ENCODE measurements around the gene RBFOX2.
"Not testable (repeated sequence)": the region's sequence is repeated elsewhere in the genome, so short reads cannot be mapped to it uniquely, and the experiment has no call there.

Gene RBFOX2

DNA sequence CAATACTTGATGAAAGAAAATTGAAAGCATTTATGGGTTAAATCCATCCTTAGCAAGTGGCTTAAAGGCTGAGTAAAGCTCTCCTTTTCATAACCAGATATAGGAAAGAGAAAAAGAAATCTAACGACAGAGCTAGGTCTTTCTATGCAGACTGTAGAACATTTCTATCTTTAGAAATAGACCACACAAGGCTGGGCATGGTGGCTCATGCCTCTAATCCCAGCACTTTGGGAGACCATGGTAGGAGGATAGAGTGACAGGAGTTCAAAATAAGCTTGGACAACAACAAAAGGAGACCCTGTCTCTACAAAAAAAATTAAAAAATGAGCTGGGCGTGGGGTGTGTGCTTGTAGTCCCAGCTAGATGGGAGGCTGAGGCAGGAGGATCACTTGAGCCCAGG lies 220.2 kb downstream of the RBFOX2 start:
- no peak for DNase-seq

DNA sequence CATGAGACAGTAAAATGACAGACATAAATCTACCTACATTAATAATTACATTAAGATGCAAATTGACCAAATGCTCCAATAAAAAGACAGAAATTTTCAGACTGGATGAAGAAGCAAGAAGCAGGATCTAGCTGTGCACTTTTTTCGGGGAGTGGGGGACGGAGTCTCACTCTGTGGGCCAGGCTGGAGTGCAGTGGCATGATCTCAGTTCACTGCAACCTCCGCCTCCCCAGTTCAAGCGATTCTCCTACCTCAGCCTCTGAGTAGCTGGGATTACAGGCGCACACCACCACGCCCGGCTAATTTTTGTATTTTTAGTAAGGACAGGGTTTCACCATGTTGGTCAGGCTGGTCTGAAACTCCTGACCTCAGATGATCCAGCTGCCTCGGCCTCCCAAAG lies 222.0 kb downstream of the RBFOX2 start:
- DNase-seq: not testable (repeated sequence)

DNA sequence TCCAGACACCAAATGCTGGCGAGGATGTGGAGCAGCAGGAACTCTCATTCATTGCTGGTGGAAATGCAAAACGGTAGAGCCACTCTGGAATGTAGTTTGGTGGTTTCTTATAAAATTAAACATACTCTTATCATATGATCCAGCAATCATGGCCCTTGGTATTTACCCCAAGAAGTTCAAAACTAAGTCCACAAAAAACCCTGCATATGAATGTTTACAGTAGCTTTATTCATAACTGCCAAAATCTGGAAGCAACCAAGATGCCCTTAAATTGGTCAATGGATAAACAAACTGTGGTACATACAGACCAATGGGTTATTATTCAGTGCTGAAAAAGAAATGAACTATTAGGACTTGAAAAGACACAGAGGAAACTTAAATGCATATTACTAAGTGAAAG lies 223.2 kb downstream of the RBFOX2 start:
- no peak for DNase-seq

DNA sequence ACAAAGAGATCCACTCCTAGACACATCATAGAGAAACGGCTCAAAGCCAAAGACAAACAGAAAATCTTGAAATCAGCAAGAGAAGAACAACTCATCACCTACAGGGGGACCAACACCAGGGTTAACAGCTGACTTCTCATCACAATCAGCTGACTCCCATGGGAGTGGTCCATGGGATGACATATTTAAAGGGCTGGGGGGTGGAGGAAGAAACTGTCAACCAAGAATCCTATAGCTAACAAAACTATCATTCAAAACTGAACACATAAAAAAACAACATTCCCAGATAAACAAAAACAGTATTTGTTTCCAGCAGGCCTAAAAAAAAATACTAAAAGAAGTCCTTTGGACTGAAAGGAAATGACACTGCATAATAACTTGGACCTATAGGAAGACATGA lies 224.2 kb downstream of the RBFOX2 start:
- no peak for DNase-seq

DNA sequence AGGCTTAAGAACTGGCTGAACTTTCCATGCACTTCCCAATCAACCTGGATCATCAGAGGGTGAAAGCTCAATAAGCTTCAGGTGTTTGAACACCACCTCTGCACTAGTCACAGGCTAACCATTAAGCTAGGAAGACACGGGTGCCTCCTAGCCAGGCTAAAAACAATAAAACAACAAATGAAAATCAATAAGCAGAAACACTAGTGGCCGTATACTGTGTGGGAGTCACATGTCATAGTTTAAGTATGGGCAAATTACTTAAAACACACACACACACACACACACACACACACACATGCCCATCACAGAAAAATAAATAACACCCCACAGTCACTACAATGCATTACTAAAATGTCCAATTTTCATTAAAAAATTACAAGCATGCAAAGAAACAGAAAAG lies 225.7 kb downstream of the RBFOX2 start:
- no peak for DNase-seq

DNA sequence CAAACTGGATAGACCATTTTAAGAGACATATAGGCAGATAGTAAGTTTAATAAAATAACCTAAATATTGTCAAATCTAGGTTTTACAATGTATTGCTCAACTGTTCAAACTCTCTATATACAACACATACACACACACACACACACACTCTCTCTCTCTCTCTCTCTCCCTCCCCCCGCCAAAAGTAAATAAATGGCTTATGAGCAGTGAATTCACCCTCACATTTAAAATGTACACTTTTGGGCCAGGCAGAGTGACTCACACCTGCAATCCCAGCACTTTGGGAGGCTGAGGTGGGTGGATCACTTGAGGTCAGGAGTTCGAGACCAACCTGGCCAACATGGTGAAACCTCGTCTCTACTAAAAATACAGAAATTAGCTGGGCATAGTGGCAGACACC lies 227.3 kb downstream of the RBFOX2 start:
- DNase-seq: not testable (repeated sequence)

DNA sequence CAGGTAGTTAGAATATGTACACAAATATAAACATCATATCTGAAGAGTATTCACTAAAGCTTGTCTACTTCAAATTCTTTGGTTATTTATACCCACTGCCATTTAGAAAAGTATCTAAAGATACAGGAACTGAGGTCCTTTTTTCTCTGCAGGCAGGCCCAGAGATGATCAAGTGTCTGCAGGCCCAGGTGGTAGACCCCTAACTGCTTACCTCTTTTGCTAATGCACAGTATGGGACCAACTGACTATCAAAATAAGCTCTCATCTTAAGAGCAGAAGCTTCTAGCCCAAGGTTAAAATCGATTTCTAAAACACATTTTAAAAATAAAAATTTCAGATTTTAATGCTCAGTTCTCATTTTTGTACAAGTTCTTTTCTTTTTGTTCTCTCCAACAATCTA lies 229.5 kb downstream of the RBFOX2 start:
- DNase-seq: no peak

DNA sequence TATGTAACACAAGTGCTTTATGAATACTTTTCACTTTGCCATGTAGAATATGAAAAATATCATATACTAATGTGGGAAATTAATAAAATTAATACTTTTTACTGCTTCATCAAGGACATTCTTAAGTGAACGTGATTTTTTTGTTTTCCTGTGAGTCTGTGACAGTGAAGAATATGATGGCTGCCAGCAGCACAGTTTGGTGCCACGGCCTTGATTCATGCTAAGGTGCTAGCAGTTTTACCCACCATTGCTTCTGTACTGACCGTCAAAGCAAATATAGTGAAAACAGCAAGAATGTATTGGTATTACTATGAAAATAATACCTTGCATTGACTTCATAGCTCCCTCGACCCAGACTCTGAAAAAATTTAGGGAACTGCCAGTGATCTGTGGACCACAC lies 231.2 kb downstream of the RBFOX2 start:
- DNase-seq: no peak

DNA sequence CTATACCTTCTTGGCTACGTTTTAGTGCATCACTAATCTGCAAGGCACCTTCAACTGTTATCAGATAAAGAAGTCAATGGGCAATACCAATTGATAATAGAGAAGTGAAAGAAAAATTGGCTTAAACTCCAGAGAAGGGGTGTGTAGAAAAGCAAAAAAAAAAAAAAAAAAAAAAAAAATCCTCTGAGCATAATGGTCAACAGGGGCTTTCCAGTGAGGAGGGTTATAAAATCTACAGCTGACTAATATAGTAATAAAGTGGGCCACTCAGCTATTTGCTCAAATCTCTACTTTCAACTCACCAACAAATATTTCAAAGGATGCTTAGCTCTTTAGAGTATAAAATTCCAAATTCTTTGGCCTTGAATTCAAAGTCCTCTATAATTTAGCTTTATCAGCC lies 233.1 kb downstream of the RBFOX2 start:
- DNase-seq: no peak

DNA sequence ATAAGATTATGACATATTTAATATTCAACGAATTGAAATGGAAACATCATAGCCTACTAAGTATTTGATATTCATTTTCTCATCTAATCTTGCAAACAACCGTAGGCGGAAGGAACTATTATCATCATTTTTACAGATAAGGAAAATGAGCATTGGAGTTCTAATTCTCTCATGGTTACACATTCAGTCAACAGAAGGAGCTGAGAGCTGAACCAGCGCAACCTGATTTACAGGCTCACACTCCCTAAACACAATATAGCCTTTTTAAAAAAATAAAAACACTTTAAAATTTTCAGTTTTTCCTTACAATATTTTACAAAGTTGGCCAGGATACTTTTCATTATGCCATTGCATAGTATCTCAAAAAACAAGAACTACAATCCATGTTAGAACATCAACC lies 236.1 kb downstream of the RBFOX2 start:
- DNase-seq: no peak

DNA sequence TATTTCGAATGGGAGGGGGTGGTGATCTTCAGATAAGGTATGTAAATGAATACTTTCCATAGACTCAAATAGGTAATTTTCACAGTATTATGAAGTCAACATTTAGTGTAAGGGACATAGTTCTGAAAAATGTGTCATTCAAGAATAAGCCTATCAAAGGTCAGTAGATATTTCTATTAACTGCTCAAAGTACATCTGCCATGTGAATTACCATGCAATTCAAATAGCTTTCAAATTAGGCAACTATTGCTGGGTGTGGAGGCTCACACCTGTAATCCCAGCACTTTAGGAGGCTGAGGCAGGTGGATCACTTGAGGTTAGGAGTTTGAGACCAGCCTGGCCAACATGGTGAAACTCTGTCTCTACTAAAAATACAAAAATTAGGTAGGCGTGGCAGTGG lies 236.8 kb downstream of the RBFOX2 start:
- not testable (repeated sequence) for DNase-seq

DNA sequence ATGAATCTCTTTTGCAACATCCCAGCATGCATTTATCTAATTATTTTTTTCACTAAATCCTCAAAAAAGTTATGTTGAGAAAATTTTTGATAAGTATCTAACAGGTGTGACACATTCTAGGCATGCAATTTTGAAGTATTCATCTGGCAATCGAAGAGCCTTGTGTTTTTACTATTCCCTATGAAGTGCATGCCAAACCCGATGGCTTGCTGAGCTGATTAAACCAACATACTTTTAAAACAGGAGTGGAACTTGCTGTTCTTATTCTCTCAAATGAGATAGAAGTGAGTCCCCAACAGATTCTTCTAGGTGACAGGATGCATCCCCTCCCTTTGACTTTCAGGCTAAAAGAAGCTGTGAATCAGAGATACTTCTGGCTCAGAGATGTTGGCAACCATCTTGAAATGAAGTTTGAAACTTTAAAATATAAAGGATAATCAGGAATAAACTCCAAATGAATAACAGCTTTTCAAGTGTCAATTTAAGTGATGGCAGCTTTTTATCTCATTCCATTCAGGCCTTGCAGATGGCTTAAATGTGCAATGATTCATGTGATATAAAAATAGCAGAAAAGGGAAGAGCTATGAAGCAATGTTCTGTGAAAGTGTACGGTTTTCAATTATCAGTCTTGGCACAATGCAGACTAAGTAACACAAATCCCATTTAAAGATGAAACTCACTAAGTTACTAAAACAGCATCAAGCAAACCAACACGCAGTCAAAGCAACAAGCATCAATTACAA lies 243.3 kb downstream of the RBFOX2 start:
- no peak for DNase-seq

DNA sequence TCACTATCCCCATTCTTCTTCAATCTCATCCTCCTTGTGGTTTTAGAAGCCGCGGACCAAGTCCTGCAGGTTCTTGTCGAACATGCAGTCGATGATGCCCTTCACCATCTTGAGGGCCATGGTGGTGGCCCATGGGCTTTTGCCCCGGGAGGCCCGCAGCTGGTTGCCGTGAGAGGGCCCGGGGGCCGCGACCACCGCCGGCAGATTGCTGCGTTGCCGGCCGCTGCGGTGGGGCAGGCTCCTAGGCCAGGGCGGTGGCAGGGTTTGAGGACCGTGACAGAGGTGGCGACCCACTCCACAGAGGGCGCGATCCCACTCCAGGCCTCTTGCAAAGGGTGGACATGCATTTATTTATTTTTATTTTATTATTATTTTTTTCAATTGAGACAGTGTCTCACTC lies 244.0 kb downstream of the RBFOX2 start:
- no peak for DNase-seq

DNA sequence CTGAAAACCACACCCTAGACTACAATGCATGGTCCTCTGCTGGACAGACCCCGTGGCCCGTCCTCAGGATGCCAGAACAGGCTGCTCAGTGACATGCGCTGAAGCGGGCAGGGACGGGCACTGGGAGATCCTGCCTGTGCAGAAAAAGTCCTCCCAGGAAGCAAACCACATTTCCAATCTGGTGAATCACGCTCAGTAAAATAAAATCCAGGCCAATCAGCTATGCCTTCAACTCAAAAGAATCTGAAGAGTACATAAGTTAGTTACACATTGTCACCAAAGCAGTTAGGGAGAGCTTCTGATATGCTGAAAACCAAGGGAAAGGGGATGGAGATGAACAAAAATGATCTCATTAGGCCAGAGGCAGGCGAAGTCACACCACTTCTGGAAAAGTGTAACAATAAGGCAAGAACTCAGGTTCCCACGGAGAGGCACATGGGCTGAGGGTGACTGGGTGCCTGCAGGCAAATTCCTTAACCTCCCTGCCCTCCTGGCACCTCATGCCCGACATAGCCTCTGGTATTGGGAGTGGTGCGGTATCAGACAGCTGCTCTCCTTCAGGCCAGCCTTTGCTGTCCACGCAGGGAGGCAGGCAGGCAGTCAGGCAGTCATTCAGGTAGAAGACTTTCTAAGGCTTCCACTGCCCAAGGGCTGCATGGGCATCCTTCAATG lies 244.5 kb downstream of the RBFOX2 start:
- no peak for DNase-seq

DNA sequence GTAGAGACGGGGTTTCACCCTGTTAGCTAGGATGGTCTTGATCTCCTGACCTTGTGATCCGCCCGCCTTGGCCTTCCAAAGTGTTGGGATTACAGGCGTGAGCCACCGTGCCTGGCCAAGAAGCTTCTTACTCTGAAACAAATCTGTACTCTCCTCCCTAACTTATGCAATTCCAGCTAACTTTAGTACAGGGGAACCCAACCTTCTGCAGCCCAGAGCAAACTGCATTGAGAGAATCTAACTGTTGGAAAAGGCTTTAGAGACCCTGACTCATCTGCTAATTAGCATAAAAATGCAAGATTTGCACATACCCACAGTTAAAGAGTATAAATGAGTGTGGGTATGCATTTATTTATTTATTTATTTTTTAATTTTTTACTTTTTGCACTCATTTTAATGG lies 246.1 kb downstream of the RBFOX2 start:
- no peak for DNase-seq

DNA sequence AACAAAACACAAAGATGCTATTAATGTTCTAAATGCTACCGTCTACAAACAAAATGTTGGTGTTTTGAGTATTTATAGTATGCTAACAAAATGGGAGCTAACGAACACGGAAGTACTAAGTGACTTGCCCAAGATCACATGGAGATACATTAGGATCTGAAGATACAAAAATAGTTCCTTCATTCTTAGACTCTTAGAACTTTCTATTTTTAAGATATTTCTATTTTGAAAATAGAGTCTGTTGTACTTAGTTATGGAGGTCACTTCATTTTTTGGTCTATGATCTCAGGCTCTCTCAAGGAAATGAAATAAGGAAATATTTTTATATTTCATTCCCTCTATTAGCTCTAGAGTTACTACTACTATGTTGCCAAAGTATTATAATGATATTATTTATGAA lies 246.7 kb downstream of the RBFOX2 start:
- no peak for DNase-seq

DNA sequence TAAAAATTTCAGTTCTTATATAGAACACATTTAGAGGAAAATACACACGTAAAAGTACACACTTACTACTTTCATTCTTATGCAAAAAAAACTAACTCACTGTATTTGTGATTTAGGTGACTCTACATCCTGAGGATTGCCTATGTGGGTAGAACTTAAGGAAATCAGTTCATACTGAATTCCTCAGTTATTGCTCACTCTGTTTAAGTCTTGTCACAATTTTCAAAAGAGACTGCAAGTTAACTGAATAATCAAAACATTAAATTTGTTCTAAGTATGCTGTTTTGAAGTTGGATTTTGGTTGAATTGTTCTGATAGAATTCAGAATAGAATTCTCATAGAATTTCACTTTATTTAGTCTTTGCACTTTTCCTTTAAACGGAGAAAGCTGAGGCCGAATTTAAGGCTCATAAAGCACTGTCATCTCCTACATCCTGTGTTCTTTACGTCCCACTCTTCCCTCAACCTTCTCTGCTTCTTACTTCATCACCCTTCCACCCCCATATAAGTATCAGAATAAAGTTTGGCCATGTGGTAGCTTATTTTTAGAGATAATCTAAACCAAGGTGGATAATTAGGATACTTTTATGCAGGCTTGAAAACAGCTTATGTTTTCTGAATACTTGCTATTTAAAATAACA lies 251.2 kb downstream of the RBFOX2 start:
- no peak for DNase-seq

DNA sequence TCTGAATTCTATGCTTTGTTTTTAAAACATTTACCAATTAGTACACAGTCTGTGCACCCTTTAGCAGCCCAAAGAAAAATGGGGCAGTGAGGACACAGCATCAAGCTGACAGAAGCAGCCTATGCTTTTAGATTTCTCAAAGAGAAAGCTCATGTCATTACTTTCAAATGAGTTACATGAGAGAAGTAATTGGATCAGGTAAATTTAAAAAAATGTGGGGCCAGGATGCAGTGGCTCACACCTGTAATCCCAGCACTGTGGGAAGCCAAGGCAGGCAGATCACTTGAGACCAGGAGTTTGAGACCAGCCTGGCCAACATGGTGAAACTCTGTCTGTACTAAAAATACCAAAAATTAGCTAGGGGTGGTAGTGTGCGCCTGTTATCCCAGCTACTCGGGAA lies 253.3 kb downstream of the RBFOX2 start:
- no peak for DNase-seq

DNA sequence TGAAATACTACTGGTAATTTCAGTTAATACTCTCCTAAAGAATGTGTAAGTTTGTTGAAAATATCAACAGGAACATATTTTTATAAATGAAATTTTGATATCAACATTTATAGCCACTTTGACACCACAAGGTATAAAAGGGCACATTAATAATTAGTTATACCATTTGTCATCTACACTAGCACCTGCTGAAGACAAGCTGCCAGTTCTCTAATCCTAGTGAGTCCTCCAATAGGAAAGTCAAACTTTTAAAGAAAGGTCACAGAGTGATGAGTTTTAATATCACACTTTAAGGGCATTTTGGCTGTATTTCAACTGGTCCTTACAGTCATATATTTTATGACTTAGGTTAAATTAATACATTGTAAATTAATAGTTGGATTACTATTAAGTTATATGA lies 258.6 kb downstream of the RBFOX2 start:
- no peak for DNase-seq

DNA sequence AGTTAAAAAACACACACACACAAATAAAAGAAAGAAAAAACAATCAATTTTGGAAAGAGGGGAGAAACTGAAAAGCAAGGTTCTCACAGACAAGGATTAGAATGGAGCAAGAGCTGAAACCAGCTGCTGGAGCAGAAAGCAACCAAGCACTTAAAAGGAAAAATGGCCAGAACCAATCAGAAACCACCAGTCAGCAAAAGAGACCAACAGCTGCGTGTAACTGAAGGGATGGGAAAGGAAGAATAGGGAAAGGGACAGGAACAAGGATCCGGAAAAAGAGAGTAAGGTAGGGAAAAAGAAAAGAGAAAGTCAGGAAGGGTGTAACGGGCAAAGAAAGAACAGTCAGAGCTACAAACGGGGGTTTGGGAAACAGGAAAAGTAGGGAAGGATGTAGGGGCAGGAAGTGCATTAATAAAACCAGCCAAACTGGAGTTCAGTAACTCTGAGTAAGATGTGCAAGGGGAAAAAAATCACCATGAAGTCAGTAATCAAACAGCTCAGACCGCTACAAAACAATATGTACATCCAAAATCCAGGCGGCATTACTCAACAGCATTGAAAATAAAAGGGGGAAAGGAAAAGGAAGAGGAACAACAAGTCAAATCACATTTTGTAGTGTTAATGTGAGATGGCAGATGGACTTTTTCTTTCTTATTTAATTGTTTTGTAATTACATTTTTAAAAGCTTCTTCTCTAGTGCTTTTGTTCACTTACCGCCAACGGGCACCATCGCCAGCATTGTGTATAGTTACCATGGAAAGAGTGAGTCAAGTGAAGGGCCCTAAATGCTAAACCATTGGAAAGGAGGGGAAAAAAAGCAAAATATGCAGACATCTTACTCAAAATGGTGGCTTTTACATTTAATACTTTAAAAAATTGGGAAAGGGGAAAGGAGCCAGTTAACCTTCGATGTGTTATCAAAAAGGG lies 261.7 kb downstream of the RBFOX2 start:
- no peak for DNase-seq

DNA sequence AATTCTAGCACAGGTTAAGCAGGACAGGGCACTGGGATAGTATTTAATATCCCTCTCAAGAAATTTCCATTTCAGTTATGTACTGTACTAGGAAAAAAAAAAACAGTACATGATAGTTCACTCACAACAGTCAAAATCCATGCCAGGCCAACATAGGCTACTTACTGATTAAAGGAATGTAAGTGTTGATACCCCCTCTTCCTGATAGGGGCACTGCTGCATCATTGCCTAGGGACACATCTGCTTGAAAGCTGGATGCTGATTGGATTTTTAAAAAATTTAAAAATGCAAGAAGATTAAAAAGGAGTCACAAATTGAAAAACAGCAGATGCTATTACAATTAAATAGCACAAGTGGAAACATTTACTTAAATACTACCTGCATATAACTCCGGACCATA lies 267.6 kb downstream of the RBFOX2 start:
- DNase-seq: no peak

DNA sequence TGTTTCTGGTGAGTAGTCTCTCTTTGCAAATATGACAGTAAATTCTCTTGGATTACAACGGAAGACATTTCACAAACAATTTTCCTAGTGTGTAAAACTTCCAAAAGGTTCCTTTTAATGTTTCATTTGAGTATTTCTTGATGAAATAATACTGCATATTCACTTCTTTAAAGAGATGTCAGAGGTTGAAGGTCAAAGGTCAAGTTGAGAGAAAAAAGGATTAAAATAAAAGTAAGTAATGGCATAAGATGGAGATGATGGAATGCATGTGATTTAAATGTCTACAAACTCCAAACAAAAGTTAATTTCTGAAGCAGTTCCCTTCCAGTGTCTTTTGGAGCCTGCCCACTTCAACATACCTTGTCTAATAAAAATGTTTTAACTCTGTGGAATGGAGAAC lies 270.2 kb downstream of the RBFOX2 start:
- no peak for DNase-seq

DNA sequence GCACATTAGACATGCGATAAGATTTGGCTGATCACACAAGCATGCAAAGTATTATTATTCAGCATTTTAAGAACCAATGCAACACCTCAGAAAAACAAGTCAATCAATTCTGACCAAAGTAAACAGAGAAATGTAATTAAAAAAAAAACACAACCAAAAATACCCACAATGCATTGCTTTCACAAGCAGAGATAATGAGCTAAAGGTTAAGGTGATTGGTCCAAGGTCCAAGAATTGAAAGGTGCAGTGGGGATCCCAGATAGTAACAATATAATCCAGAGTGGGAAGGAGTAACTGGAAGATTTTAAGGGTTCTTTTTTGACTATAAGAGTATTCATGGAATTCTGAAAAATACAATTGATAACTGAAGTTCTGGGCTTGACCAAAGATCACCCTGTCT lies 271.9 kb downstream of the RBFOX2 start:
- DNase-seq: no peak

Measured in DMS 273 treated with DMSO at 0.1 percent for 48 hours (cell line).